Neural progenitor cell (in vitro differentiated cells): ENCODE measurements around the gene CCDC102B.

ENCODE experiments used
- EZH2 ChIP-seq: fragments of 200-600 bp; sonication (generic); IDR thresholded peaks from 2 replicates; pipeline ENCODE4 v1.6.1; 2017; ENCODE audit warnings: antibody characterized with exemption, mild to moderate bottlenecking, moderate library complexity
- EZH2phosphoT487 ChIP-seq: fragments of 200-600 bp; sonication (generic); IDR thresholded peaks from 2 replicates; pipeline ENCODE4 v1.6.1; 2017; ENCODE audit warnings: antibody characterized with exemption
- TF ChIP-seq, protein P1 (sequence below): fragments of 200-600 bp; sonication (generic); IDR thresholded peaks from 2 replicates; pipeline ENCODE4 v1.5.1; 2017; ENCODE audit warnings: antibody characterized with exemption, mild to moderate bottlenecking

GRCh38 chr18:69021211-69021805 lies 223.4 kb downstream of the CCDC102B start:
- TF ChIP-seq, protein P1, sequence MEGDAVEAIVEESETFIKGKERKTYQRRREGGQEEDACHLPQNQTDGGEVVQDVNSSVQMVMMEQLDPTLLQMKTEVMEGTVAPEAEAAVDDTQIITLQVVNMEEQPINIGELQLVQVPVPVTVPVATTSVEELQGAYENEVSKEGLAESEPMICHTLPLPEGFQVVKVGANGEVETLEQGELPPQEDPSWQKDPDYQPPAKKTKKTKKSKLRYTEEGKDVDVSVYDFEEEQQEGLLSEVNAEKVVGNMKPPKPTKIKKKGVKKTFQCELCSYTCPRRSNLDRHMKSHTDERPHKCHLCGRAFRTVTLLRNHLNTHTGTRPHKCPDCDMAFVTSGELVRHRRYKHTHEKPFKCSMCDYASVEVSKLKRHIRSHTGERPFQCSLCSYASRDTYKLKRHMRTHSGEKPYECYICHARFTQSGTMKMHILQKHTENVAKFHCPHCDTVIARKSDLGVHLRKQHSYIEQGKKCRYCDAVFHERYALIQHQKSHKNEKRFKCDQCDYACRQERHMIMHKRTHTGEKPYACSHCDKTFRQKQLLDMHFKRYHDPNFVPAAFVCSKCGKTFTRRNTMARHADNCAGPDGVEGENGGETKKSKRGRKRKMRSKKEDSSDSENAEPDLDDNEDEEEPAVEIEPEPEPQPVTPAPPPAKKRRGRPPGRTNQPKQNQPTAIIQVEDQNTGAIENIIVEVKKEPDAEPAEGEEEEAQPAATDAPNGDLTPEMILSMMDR: no peak
- TF ChIP-seq EZH2: no peak
- TF ChIP-seq EZH2phosphoT487: no peak
